A549 (cell line): ENCODE results near the gene SYP. TPM values are rescaled to one million over a fixed set of nuclear protein-coding genes. Genes with fewer than 3 reads are reported as not detected.

Source experiments
- ATAC-seq, 2 experiments: fragments of 200-7000 bp in 1 of 2; fragments of >200 bp in 1 of 2; cut with Nextera tagmentation in 1 of 2; cut with Tn5 transposase in 1 of 2; 3 replicates each; pipeline versions ENCODE4 v1.8.0 to v1.9.1; 2018 to 2020; ENCODE audit warnings: mild to moderate bottlenecking in 1 of 2, moderate library complexity in 1 of 2
- CTCF ChIA-PET: fragments of 300-600 bp; sonication (Branson Sonifier 250); formaldehyde crosslinking; extraction: SDS; loops from one replicate; lab custom pipeline; 2021; ENCODE audit warnings: antibody characterized with exemption, inconsistent platforms; lab: Yijun Ruan, JAX
- POLR2A ChIA-PET: fragments of 350-600 bp; formaldehyde crosslinking; extraction: SDS; loops from one replicate; lab custom pipeline; 2021; ENCODE audit warnings: antibody characterized with exemption, inconsistent platforms; lab: Yijun Ruan, JAX
- DNase-seq, 2 experiments: peaks; one replicate each; pipeline versions ENCODE4 v3.0.0 to v3.0.0-alpha.2; 2011 to 2016; ENCODE audit warnings: low read depth in 1 of 2, low spot score in 1 of 2
- FAIRE-seq: peaks from 2 replicates; lab custom pipeline; 2011; peaks lifted over from hg19 to GRCh38; lab: Jason Lieb, UNC
- H3K27ac ChIP-seq, 2 experiments: fragments of >200 bp; sonication (Bioruptor Twin); formaldehyde crosslinking; 3 replicates each; pipeline ENCODE4 v1.5.1; 2016 to 2017
- H3K4me1 ChIP-seq: fragments of >200 bp; sonication (Bioruptor Twin); formaldehyde crosslinking; 3 replicates; pipeline ENCODE4 v1.6.1; 2016
- H3K4me2 ChIP-seq: fragments of >200 bp; sonication (Bioruptor Twin); formaldehyde crosslinking; 3 replicates; pipeline ENCODE4 v1.6.1; 2016
- H3K4me3 ChIP-seq: fragments of >200 bp; sonication (Bioruptor Twin); formaldehyde crosslinking; 3 replicates; pipeline ENCODE4 v1.5.1; 2016
- H3K9me3 ChIP-seq: fragments of >200 bp; sonication (Bioruptor Twin); formaldehyde crosslinking; 3 replicates; pipeline ENCODE4 v1.6.1; 2016
- BCL3 ChIP-seq: fragments of >200 bp; sonication (Bioruptor Twin); formaldehyde crosslinking; IDR thresholded peaks from 3 replicates; pipeline ENCODE4 v1.6.1; 2016
- CEBPB ChIP-seq, 2 experiments: fragments of >200 bp in 1 of 2; sonication (Bioruptor Twin) in 1 of 2; formaldehyde crosslinking in 1 of 2; IDR thresholded peaks; 2 replicates each; pipeline ENCODE4 v1.6.1; 2012 to 2016
- CTCF ChIP-seq: fragments of >200 bp; sonication (Bioruptor Twin); formaldehyde crosslinking; IDR thresholded peaks from 3 replicates; pipeline ENCODE4 v1.5.1; 2016
- EHMT2 ChIP-seq: fragments of 200-600 bp; sonication (generic); IDR thresholded peaks from 2 replicates; pipeline ENCODE4 v1.6.1; 2016; ENCODE audit warnings: antibody characterized with exemption, low read depth, mild to moderate bottlenecking, moderate library complexity
- ELK1 ChIP-seq: fragments of 150-350 bp; IDR thresholded peaks from 2 replicates; pipeline ENCODE4 v1.6.1; 2014; ENCODE audit warnings: low read depth, mild to moderate bottlenecking, low read length
- ESRRA ChIP-seq: fragments of 150-350 bp; IDR thresholded peaks from 2 replicates; pipeline ENCODE4 v1.6.1; 2014; ENCODE audit warnings: mild to moderate bottlenecking, low read length, borderline replicate concordance
- GATA3 ChIP-seq: IDR thresholded peaks from 2 replicates; pipeline ENCODE4 v1.6.1; 2012; ENCODE audit warnings: borderline replicate concordance
- HMGXB4 ChIP-seq: fragments of 250-450 bp; sonication (Bioruptor Pico); IDR thresholded peaks from 2 replicates; pipeline ENCODE4 v1.5.0; 2021; ENCODE audit warnings: mild to moderate bottlenecking, moderate library complexity, borderline replicate concordance
- HOXA7 ChIP-seq: fragments of 250-450 bp; sonication (Bioruptor Pico); IDR thresholded peaks from 2 replicates; pipeline ENCODE4 v1.5.0; 2020; ENCODE audit warnings: mild to moderate bottlenecking, moderate library complexity
- HOXB5 ChIP-seq: fragments of 250-450 bp; sonication (Bioruptor Pico); IDR thresholded peaks from 2 replicates; pipeline ENCODE4 v1.5.0; 2020; ENCODE audit warnings: mild to moderate bottlenecking, moderate library complexity
- KDM1A ChIP-seq: fragments of 200-600 bp; sonication (generic); IDR thresholded peaks from 2 replicates; pipeline ENCODE4 v1.6.1; 2016; ENCODE audit warnings: low read depth, mild to moderate bottlenecking
- POLR2A ChIP-seq: IDR thresholded peaks from 2 replicates; pipeline ENCODE4 v1.6.1; 2012; ENCODE audit warnings: mild to moderate bottlenecking, low read length
- POLR2AphosphoS2 ChIP-seq: conservative IDR thresholded peaks from 2 replicates; pipeline ENCODE4 v1.6.1; 2012; ENCODE audit warnings: low read length, improper control_type of control experiment, inconsistent platforms
- RCOR1 ChIP-seq: fragments of 150-350 bp; IDR thresholded peaks from 2 replicates; pipeline ENCODE4 v1.6.1; 2014; ENCODE audit warnings: antibody characterized with exemption, low read length, low read depth
- RFX5 ChIP-seq: fragments of 450-650 bp; IDR thresholded peaks from 2 replicates; pipeline ENCODE4 v1.7.1; 2014; ENCODE audit warnings: antibody characterized with exemption, mild to moderate bottlenecking, moderate library complexity
- TP53 ChIP-seq: fragments of 250-450 bp; sonication (Bioruptor Pico); IDR thresholded peaks from 2 replicates; pipeline ENCODE4 v1.5.0; 2021; ENCODE audit warnings: mild to moderate bottlenecking, moderate library complexity
- USF2 ChIP-seq: fragments of 450-650 bp; IDR thresholded peaks from 2 replicates; pipeline ENCODE4 v1.6.1; 2014; ENCODE audit warnings: antibody characterized with exemption
- ZC3H11A ChIP-seq: fragments of 450-650 bp; IDR thresholded peaks from 2 replicates; pipeline ENCODE4 v1.6.1; 2014; ENCODE audit warnings: antibody characterized with exemption, mild to moderate bottlenecking
- ZFP36 ChIP-seq: fragments of 450-650 bp; IDR thresholded peaks from 2 replicates; pipeline ENCODE4 v1.6.1; 2014; ENCODE audit warnings: borderline replicate concordance; ENCODE audit not compliant: partially characterized antibody
- ZNF302 ChIP-seq: fragments of 250-450 bp; sonication (Bioruptor Pico); IDR thresholded peaks from 2 replicates; pipeline ENCODE4 v1.9.0; 2021; ENCODE audit warnings: inconsistent platforms, mild to moderate bottlenecking, moderate library complexity
- WGBS: methylation state at CpG from one replicate; pipeline ENCODE4 v1.1.6; 2017; ENCODE audit errors: missing lambda C conversion rate; 5-methylcytosine and 5-hydroxymethylcytosine counted together
- polyA plus RNA-seq, 4 experiments: library from polyadenylated mRNA; depleted of rRNA in 3 of 4; stranded (reverse); fragments of >200 nt; fragmentation: RNase III in 1 of 4; extraction: RNeasy Plus Mini Kit Qiagen cat#74134 plus additional on column Dnase treatment in 1 of 4; gene quantifications; 2 replicates in 3 of 4; 3 replicates in 1 of 4; pipeline ENCODE4 v1.2.3, GENCODE V29; 2011 to 2017

Gene SYP
- polyA plus RNA-seq, 2 of the 4 experiments (the other 2 are of a cell fraction): 1.3 to 3.8 TPM

GRCh38 chrX:49225858-49226257, 25.9 kb upstream of the SYP start:
- no peaks in the 10 kb centered on the region for H3K9me3 ChIP-seq
- TF ChIP-seq HOXA7: no peak
- no peak for TF ChIP-seq CTCF
- no peak for TF ChIP-seq RFX5
- no peak for TF ChIP-seq ZFP36
- TF ChIP-seq USF2: no peak
- TF ChIP-seq POLR2A: no peak
- no peak for TF ChIP-seq KDM1A
- TF ChIP-seq ZC3H11A: no peak
- TF ChIP-seq BCL3: no peak
- TF ChIP-seq HMGXB4 (CRISPR knock-in tag): no peak
- no peak for TF ChIP-seq TP53
- no peak for TF ChIP-seq GATA3
- no peak for TF ChIP-seq ESRRA
- no peak for TF ChIP-seq HOXB5 (CRISPR knock-in tag)
- CTCF ChIA-PET: no interaction called here

GRCh38 chrX:49221868-49222267, 21.9 kb upstream of the SYP start:
- peak; percentile 18 for FAIRE-seq
- no peak overlapping the region for H3K4me2 ChIP-seq
- H3K27ac ChIP-seq: no peak overlapping the region
- WGBS: 20% methylated on average over 2 of the region's 2 CpGs
- no peaks in the 10 kb centered on the region for H3K9me3 ChIP-seq
- H3K4me3 ChIP-seq: no peak overlapping the region
- TF ChIP-seq ELK1 (no peak), POLR2AphosphoS2 (no peak), ZNF302 (CRISPR knock-in tag) (no peak)
- DNase-seq: no peak
- ATAC-seq: no peak
- ChIA-PET POLR2A (no interaction called here), CTCF (no interaction called here)
- no peaks in the 10 kb centered on the region for H3K4me1 ChIP-seq

More at GRCh38 chrX:49225858-49226257, 25.9 kb upstream of the SYP start:
- H3K4me1 ChIP-seq: no peaks in the 10 kb centered on the region
- DNase-seq (no peak), FAIRE-seq (no peak), ATAC-seq (peak in 1 of 2 experiments; percentile 18; a peak in 1 of 6 replicates)
- 50% methylated on average over 1 of the region's 14 CpGs for WGBS
- POLR2A ChIA-PET: no interaction called here
- H3K27ac ChIP-seq: no peak overlapping the region
- H3K4me3 ChIP-seq: no peak overlapping the region
- no peak overlapping the region for H3K4me2 ChIP-seq

GRCh38 chrX:49220100-49220499, 20.1 kb upstream of the SYP start:
- TF ChIP-seq ESRRA: no peak
- TF ChIP-seq EHMT2: no peak
- no peak for TF ChIP-seq CEBPB (IDR thresholded peaks at IDR 0.05)
- no peak for TF ChIP-seq RCOR1
- TF ChIP-seq, all 56 proteins: peak for 0
- POLR2A ChIA-PET: no interaction called here
- DNase-seq: no peak
- CTCF ChIA-PET: interaction anchor here (0.8 kb wide), 1 partner anchor 247 kb away, joined by 3 read pairs; no protein-coding TSS in a partner anchor
- ATAC-seq: no peak
- Histone ChIP-seq H3K27ac (no peak overlapping the region), H3K4me2 (no peak overlapping the region), H3K4me3 (no peak overlapping the region), H3K4me1 (no peaks in the 10 kb centered on the region), H3K9me3 (no peaks in the 10 kb centered on the region)
- no peak for FAIRE-seq
